ENCODE measurements around the gene PTPN2. TPM values are rescaled to one million over a fixed set of nuclear protein-coding genes. Genes with fewer than 3 reads are reported as not detected.

PTPN2 gene
- total RNA-seq, 2 donors from 2014 or later = 22.7 to 34.2 TPM

DNA sequence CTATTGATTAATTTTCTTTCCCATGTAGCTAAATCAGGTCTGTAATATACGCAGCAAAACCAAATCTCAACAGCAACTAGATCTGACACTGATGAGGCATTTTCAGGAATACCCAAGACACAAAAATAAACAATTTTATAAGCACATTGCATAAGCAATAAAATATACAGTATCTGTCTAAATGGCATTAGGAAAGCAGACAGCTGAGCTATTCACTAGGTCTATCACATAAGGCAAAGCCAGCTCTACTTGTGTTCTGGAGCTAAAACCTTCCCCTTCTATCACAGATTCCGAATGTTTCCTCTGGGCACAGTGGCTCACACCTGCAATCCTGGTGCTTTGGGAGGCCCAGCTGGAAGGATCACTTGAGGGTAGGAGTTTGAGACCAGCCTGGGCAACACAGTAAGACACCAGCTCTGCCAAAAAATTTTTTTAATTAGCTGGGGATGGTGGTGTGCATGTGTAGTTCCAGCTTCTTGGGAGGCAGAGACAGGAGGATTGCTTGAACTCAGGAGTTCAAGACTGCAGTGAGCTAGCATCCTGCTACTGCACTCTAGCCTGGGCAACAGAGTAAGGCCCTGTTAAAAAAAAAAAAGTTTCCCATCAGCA lies 21.1 kb downstream of the PTPN2 start:
- Histone ChIP-seq H3K27me3 (no peaks in the 10 kb centered on the region), H3K9me3 (no peaks in the 10 kb centered on the region), H3K27ac (peak overlapping the region in 3 of 4 donors; percentile 28 to 55 (median 50)), H3K4me1 (peaks cover 26% of the 10 kb centered on the region), H3K4me3 (no peak overlapping the region), H3K36me3 (replicated peaks in 1 of 2; ENCODE audit: insufficient read depth in 1 of 2, low read depth in 2 of 2) (no peaks in the 10 kb centered on the region)
- TF ChIP-seq CTCF (IDR thresholded peaks at IDR 0.05) = no peak
- no peak for ATAC-seq
- no peak for DNase-seq
- intact Hi-C loops (cut with DNase I) = no loop called here
- WGBS, 2 donors = 39 to 45% methylated on average over 2 of the region's 2 CpGs

DNA sequence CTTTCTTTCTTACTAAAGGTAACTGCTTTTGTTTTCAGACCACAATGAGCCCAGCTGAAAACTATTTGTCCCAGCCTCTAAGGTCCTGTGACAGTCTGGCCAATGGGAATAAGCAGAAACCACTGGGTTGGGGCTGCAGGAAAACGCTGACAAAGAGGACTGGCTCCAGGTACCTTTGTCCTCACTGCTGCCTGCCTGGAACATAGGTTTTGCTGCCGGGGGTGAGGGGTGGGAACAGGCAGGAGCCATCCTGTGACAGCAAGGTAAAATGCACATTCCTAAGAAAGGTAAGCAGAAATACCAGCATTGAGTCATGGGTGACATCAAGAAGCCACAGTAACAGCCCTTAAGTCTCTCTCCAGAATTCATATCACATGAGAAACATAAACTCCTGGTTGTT lies 21.6 kb downstream of the PTPN2 start:
- Histone ChIP-seq H3K4me1 (peaks cover 26% of the 10 kb centered on the region), H3K9me3 (no peaks in the 10 kb centered on the region), H3K27ac (peak overlapping the region in 3 of 4 donors; percentile 28 to 55 (median 50)), H3K4me3 (no peak overlapping the region), H3K36me3 (replicated peaks in 1 of 2; ENCODE audit: insufficient read depth in 1 of 2, low read depth in 2 of 2) (no peaks in the 10 kb centered on the region), H3K27me3 (no peaks in the 10 kb centered on the region)
- DNase-seq (peak; percentile 20 to 28 (median 25)), ATAC-seq (peak; percentile 78)
- WGBS, 2 donors = 18 to 20% methylated on average over 2 of the region's 2 CpGs
- intact Hi-C loops (cut with DNase I) = no loop called here
- no peak for TF ChIP-seq POLR2A (IDR thresholded peaks at IDR 0.05)
- TF ChIP-seq CTCF (IDR thresholded peaks at IDR 0.05) = no peak

DNA sequence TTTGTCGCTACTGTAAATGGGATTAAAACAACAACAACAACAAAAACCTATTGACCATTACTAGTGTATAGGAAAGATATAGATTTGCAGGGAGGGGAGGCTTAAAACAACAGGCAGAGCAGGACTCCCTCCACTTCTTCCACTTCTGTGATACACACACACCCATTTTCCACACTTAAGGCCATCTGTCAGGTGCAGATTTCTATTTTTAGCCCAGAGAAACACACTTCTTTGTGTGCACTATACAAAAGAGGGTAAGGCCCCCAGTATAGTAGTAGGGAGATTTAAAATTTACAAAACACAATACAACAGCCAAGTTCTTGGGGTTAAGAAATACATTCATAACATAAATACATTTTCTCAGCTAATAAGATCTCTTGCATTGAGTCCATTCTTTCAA lies 22.4 kb downstream of the PTPN2 start:
- Histone ChIP-seq H3K27ac (peak overlapping the region in 1 of 4 donors; percentile 50), H3K27me3 (no peaks in the 10 kb centered on the region), H3K9me3 (no peaks in the 10 kb centered on the region), H3K4me1 (peaks cover 26% of the 10 kb centered on the region), H3K4me3 (no peak overlapping the region), H3K36me3 (replicated peaks in 1 of 2; ENCODE audit: insufficient read depth in 1 of 2, low read depth in 2 of 2) (no peaks in the 10 kb centered on the region)
- WGBS, 2 donors = 52% methylated on average over 1 of the region's 1 CpG
- ATAC-seq = no peak
- TF ChIP-seq CTCF (IDR thresholded peaks at IDR 0.05) (no peak), POLR2A (IDR thresholded peaks at IDR 0.05) (no peak)
- intact Hi-C loops (cut with DNase I) = no loop called here
- no peak for DNase-seq

GRCh38 chr18:12860530-12860929 lies 23.5 kb downstream of the PTPN2 start:
- intact Hi-C loops (cut with DNase I) = no loop called here
- Histone ChIP-seq H3K36me3 (replicated peaks in 1 of 2; ENCODE audit: insufficient read depth in 1 of 2, low read depth in 2 of 2) (peaks cover 0 to 3% of the 10 kb centered on the region in 2 donors), H3K4me3 (no peak overlapping the region), H3K27me3 (no peaks in the 10 kb centered on the region), H3K27ac (no peak overlapping the region), H3K4me1 (peaks cover 26% of the 10 kb centered on the region), H3K9me3 (no peaks in the 10 kb centered on the region)
- 95 to 96% methylated on average over 11 of the region's 11 CpGs for WGBS, 2 donors
- no peak for TF ChIP-seq CTCF (IDR thresholded peaks at IDR 0.05)
- no peak for TF ChIP-seq POLR2A (IDR thresholded peaks at IDR 0.05)
- ATAC-seq (no peak), DNase-seq (no peak)

GRCh38 chr18:12858991-12859390 lies 25.0 kb downstream of the PTPN2 start:
- peaks cover 0 to 3% of the 10 kb centered on the region in 2 donors for H3K36me3 ChIP-seq (replicated peaks in 1 of 2; ENCODE audit: insufficient read depth in 1 of 2, low read depth in 2 of 2)
- no peaks in the 10 kb centered on the region for H3K27me3 ChIP-seq
- no peak for ATAC-seq
- intact Hi-C loops (cut with DNase I) = no loop called here
- 81 to 82% methylated on average over 5 of the region's 5 CpGs for WGBS, 2 donors
- H3K9me3 ChIP-seq = no peaks in the 10 kb centered on the region
- no peak overlapping the region for H3K27ac ChIP-seq
- H3K4me3 ChIP-seq = no peak overlapping the region
- DNase-seq = no peak
- no peak for TF ChIP-seq POLR2A (IDR thresholded peaks at IDR 0.05)
- TF ChIP-seq CTCF (IDR thresholded peaks at IDR 0.05) = no peak
- H3K4me1 ChIP-seq = peaks cover 26% of the 10 kb centered on the region
